HG03457 (cell line): ENCODE measurements around the gene ARFGEF2.
"Not testable (repeated sequence)": the region's sequence is repeated elsewhere in the genome, so short reads cannot be mapped to it uniquely, and the experiment has no call there.

Source experiments
- ATAC-seq: cut with Tn5 transposase; IDR thresholded peaks from one replicate; pipeline ENCODE4 v1.9.1; 2021; ENCODE audit warnings: moderate number of reproducible peaks; ENCODE audit not compliant: unreplicated experiment

Gene ARFGEF2

DNA sequence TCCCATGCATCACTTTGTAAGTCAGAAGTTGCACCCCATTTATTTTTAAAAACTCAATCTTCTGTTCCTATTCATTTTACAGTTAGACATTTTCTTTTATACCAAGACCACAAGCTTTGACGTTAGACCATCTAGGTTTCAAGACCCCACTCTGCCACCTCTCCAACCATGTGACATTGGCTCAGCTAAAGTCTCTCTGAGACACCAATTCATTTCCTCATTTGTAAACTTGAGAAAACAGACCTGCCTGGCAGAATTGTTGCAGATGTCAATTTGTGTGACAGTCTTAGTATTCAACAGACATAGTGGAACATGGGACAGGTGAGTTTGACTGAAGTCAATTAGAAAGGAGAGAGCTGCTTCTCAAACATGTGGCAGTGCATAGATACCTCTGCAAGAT, 69.0 kb downstream of the ARFGEF2 start:
- no peak for ATAC-seq

DNA sequence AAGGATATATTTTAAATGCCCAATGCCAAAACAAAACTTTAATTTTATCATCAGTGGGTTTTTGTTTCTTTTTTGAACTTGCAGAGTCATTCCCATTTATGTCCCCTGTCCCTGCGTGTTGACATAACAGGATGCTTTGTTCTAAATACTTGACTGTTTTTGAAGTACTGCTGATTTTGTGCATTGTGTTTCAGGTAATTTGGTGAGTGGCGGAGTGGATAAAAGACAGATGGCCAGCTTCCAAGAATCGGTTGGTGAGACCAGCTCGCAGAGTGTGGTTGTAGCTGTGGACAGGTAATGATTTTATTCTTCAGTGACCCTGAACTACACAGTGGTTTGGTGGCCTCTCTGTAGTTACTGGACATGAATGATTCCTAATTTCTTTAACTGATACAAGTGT, 74.1 kb downstream of the ARFGEF2 start:
- ATAC-seq = no peak

GRCh38 chr20:48999890-49000870, 78.7 kb downstream of the ARFGEF2 start:
- ATAC-seq = no peak

- no peak for ATAC-seq
These were observed 80.2 kb downstream of the ARFGEF2 start for GRCh38 chr20:49001741-49002140.

- no peak for ATAC-seq
These were observed 85.0 kb downstream of the ARFGEF2 start for GRCh38 chr20:49006446-49006980.

DNA sequence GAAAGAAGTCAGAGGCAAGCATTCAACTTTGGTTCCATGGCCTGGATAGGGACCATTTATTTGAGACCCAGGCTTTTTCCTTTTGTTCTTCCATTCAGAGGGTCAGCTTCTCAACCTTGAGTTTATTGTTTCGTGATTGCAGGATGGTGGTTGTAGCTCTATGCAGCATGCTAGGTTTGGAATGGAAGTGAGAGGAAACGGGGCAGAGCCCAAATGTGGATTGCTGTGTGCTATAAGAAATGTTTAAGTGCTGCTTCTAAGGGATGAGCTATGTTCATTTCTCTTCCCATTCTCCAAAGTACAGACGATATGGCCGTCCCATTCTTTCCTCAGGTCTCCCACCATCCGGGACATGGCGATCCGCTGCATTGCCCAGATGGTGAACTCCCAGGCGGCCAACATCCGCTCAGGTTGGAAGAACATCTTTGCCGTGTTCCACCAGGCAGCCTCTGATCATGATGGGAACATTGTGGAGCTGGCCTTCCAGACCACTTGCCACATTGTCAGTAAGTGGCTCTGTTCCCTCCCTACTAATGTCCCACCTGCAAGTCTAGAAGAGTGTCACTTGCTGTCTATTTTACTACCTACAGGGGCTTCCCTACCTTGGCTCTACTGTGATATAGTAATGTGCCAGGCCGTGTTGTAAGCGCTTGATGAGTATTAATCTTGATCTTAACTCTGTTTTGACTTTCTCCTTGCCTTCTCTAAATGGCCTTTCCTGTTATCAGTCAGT, 88.6 kb downstream of the ARFGEF2 start:
- ATAC-seq = no peak

GRCh38 chr20:49024220-49024619, 102.7 kb downstream of the ARFGEF2 start:
- no peak for ATAC-seq

DNA sequence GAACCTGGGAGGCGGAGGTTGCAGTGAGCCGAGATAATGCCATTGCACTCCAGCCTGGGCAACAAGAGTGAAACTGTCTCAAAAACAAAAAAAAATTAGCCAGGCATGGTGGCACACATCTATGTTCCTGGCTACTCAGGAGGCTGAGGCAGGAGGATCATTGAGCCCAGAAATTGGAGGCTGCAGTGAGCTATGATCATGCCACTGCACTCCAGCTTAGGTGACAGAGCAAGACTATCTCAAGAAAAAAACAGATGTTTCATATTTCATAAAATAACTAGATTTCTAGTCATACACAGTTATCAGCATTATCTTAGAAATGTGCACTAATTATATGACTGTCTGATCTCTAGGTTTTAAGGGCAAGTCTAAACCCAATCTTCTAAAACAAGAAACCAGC, 106.7 kb downstream of the ARFGEF2 start:
- ATAC-seq = not testable (repeated sequence)

GRCh38 chr20:49028684-49029083, 107.2 kb downstream of the ARFGEF2 start:
- ATAC-seq = no peak

- ATAC-seq = no peak
These were observed 107.7 kb downstream of the ARFGEF2 start for GRCh38 chr20:49029203-49029602.

- ATAC-seq = no peak
These were observed 109.6 kb downstream of the ARFGEF2 start for GRCh38 chr20:49030954-49031619.

- no peak for ATAC-seq
These were observed 110.9 kb downstream of the ARFGEF2 start for GRCh38 chr20:49032455-49032854.

DNA sequence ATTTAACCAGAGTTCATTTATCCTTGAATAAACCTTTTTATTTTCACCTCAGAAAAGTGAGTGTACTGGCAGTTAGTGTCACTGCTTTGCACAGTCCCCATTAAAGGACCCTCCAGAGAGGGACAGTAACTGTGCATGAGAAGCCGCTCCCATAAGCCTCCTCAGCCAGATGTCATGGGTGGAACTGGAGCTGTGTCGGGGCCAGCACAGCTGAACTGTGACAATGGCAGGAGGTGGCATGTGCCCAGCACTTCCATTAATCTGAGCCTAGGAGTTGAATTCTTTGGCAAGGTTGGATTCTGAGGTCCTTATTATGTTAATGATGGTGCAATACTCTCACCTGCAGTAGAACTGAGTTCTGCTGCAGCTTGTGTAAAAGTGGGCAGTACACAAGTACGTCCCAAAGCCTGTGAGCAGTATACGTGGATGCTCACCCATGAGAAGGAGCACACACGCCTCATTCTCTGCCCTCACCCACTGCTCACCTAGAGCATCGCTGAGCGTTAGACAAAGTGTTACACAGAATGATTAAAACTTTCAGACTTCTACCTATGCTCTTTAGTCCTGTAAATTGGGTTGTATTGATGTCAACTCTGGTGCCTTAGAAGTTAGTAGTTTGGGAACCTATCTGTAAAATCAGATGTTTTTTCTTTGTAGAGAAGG, 112.7 kb downstream of the ARFGEF2 start:
- no peak for ATAC-seq

GRCh38 chr20:49037962-49038387, 116.5 kb downstream of the ARFGEF2 start:
- ATAC-seq = no peak

GRCh38 chr20:49039854-49040253, 118.3 kb downstream of the ARFGEF2 start:
- ATAC-seq = no peak

DNA sequence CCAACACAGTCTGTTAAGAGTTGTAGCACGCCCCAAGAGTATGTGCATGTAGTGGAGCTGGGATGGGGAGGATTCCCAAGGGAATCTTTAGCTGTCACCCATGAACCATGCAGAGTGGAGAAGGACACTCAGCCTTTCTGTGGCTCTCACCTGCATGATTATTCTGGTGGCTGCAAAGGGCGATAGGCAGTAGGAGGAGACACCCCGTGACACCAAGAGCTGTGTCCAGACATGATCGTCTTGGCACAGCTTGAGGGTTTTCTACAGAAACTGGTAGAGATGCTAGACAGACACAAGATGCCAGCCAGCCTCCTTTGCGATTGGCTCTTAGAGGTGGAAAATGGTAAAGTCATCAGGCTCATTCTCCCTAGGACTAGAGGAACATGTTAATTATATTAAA, 121.5 kb downstream of the ARFGEF2 start:
- ATAC-seq = no peak

GRCh38 chr20:49045440-49046086, 124.1 kb downstream of the ARFGEF2 start:
- ATAC-seq = peak; percentile 7

DNA sequence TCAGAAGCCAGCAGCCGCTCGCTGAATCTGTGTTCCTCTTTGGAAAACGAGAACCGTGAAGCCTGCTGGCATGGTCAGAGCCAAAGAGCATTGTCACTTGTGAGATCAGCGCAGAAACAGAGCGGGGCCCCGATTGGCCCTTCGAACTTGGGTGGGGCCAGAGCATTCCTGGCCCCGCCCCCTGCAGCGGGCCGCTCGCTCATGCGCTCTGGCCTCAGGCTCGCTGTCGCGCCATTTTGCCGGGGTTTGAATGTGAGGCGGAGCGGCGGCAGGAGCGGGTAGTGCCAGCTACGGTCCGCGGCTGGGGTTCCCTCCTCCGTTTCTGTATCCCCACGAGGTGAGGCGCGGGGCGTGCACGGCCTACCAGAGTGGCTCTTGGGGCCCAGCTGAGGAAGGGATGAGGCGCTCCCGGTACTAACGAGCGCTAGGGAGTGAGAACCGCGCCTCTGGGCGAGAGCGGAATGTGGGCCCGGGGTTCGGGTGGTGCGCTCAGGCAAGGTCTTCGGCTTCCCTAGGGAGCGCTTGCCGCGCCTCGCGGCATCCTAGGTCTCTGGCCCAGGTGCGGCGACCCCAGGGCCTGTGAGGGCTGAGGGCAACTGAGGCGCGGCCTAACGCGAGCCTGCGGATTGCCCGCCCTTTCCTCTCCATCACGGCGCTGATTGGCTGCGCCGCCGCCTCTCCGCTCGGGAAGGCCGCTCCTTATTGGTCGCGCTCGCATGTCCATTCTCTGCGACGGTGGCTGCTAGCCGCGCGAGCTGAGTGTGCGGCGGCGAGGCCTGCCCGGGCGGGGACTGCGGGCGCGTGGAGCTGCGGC, 124.8 kb downstream of the ARFGEF2 start, which contains the start of gene CSE1L:
Gene CSE1L, plus strand, starts transcription at position 226 of the 814 bp plus-strand sequence. CDS start 12,152 bp downstream, outside the sequence.
- peak; percentile 60 for ATAC-seq

DNA sequence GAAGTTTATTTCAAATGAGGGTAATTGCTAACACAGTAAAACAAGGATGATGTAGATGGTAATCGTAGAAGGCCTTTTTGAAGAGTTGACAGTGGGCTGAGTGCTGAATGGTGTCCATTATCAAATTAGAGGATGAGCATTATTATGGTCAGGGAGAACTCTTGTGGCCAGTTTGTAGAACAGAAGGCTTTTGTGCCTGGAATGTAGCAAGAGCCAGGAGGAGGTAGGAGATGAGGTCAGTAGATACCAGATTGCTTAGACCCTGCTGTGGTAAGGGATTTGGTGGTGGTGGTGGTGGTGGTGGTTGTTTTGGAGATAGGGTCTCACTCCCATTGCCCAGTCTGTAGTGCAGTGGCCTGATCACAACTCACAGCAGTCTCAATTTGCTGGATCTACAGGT, 130.8 kb downstream of the ARFGEF2 start:
- no peak for ATAC-seq
